ENCODE data around the gene DAZAP2. TPM values are rescaled to one million over a fixed set of nuclear protein-coding genes. Genes with fewer than 3 reads are reported as not detected.

The DAZAP2 gene, protein sequence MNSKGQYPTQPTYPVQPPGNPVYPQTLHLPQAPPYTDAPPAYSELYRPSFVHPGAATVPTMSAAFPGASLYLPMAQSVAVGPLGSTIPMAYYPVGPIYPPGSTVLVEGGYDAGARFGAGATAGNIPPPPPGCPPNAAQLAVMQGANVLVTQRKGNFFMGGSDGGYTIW
- total RNA-seq (2012; rRNA removed), result 90.5 and 132 TPM in 2 replicates

DNA sequence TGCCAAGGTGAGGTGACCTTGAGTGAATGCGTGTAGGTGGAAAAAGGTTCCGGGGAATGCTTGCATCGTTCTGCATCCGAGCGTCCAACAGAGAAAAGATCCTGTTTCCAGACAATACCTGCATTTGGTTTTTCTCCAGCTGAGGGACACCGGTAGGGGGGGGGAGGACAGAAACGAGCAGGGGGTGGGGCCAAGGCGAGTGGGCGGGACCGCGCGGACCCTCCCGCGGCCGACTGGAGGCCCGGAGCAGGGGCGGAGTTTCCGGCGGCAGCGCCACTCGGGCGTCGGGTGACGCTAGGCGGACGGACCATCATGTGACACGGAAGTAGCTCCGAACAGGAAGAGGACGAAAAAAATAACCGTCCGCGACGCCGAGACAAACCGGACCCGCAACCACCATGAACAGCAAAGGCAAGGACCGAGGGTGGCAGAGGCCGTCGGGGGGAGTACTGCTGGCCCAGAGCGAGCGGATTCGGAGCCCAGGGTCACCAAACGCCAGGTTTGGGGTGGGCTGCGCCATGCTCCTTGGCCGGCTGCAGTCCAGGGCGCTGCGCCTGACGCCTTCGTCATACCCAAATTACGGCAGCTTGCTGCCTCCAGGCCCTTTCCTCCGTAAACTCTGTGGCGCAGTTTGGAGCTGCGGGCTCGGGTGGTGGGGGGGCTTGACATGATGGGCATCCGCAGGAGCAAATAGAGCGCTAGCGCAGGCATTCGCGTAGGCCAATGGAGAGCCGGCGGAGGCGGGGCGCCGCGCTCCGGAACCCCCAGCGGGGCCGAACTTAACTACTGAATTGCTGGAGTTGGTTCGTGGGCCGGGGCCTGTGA is at the start of gene DAZAP2:
TSS of gene DAZAP2 (plus strand) at position 317 of the 825 bp plus-strand sequence. CDS start at position 399, 82 bp downstream.
- peak within 1 kb of the TSS; percentile 100 for H3K9ac ChIP-seq (ENCODE audit: low read depth, low read length)
- peaks cover 36% of the 10 kb centered on the region for H3K36me3 ChIP-seq (ENCODE audit: insufficient read depth, low read length)
- H3K4me1 ChIP-seq (ENCODE audit: control insufficient read depth, insufficient read depth, low read length), result peaks cover 25% of the 10 kb centered on the region
- H3K4me2 ChIP-seq (ENCODE audit: low read length), result peak within 1 kb of the TSS; percentile 98
- H3K27me3 ChIP-seq (ENCODE audit: control insufficient read depth, insufficient read depth, low read length), result no peaks in the 10 kb centered on the region
- H3K4me3 ChIP-seq (ENCODE audit: low read length), result peak within 1 kb of the TSS; percentile 99
- no peaks in the 10 kb centered on the region for H3K9me3 ChIP-seq (replicated peaks; ENCODE audit: low read length)

DNA sequence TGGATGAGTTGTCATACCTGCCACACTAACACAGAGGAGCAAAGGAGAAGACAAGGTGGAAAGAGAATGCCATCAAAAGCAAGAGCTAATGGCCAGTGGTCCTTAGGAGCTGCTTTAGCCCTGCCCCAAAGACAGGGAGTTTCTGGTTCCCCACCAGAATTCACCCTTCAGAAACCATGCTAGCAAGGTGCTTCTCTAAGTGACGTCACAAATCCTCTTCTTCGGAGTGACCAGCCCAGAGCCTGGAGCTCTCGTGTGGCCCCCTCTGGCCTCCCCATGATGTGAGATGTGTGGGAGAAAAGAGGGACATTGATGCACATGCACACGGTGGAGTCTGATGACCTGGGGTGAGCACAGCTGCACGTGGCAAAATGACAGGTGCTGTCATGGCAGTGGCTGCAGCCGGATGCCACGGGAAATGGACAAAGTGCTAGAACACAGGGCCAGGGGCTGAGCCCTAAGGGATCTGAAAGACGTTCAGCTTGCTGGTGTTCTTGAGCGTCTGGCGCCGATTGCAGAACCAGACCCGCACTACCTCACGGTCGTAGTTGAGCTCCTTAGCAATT is 48.8 kb upstream of the DAZAP2 start:
- no peaks in the 10 kb centered on the region for H3K4me1 ChIP-seq (ENCODE audit: control insufficient read depth, insufficient read depth, low read length)
- no peaks in the 10 kb centered on the region for H3K27me3 ChIP-seq (ENCODE audit: control insufficient read depth, insufficient read depth, low read length)
- no peaks in the 10 kb centered on the region for H3K9me3 ChIP-seq (replicated peaks; ENCODE audit: low read length)
- H3K4me2 ChIP-seq (ENCODE audit: low read length), result no peak overlapping the region
- no peak overlapping the region for H3K4me3 ChIP-seq (ENCODE audit: low read length)
- H3K9ac ChIP-seq (ENCODE audit: low read depth, low read length), result no peak overlapping the region
- no peaks in the 10 kb centered on the region for H3K36me3 ChIP-seq (ENCODE audit: insufficient read depth, low read length)

DNA sequence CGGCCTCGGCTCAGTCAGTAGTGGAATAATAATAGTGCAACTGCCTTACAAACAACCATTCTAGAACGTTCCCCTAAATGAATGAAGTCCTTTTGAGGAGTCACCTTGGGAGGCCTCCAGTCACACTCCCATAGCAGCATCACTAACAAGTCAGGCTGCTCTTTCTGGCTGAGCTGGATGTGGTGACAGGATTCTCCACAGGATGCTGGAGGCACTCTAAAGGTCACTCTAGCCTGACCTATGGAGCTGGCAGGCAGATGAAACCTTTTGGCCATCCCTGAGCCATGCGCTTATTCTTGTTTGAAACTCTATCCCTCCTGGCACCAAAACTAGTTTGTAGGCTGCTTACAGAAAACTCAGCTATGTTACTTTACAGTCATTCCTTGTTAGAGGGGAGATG is 47.8 kb upstream of the DAZAP2 start:
- no peaks in the 10 kb centered on the region for H3K9me3 ChIP-seq (replicated peaks; ENCODE audit: low read length)
- no peak overlapping the region for H3K4me2 ChIP-seq (ENCODE audit: low read length)
- no peaks in the 10 kb centered on the region for H3K27me3 ChIP-seq (ENCODE audit: control insufficient read depth, insufficient read depth, low read length)
- no peaks in the 10 kb centered on the region for H3K36me3 ChIP-seq (ENCODE audit: insufficient read depth, low read length)
- no peaks in the 10 kb centered on the region for H3K4me1 ChIP-seq (ENCODE audit: control insufficient read depth, insufficient read depth, low read length)
- H3K9ac ChIP-seq (ENCODE audit: low read depth, low read length), result no peak overlapping the region
- H3K4me3 ChIP-seq (ENCODE audit: low read length), result no peak overlapping the region

DNA sequence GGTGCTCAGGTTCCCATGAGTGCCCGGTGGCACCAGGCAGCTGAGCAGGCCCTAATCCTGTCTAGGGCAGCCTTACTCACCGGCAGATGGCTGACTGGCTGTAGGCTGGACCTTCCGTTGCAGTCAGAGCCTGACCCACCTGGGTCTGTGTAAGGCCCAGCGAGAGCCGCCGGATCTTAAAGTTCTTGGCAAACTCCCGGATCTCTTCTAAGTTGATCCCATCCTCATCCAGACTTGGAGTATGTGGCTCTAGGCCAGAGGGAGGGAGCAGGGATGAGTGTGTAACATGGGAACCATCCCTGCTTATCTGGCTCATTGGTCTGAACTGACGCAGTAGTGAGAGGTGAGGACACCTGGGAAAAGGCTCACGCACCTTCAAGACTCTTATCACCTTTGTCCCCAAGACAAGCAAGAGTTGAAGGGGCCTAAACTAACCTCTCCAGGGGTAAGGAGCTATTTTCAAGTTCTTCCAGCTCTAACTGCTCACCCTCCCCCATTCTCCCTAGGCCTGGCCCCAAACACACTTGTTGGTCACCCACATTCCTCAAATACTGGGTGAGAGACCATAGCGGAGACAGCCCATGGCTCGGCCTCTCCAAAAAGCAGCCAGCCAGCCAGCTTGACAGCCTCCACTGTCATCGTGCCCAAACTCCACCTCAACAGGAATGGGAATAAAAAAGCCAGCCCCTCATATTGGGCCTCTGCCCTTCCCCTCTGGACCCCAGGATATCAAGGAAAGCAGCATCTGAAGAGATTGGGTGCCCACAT is 46.9 kb upstream of the DAZAP2 start:
- Histone ChIP-seq H3K4me2 (ENCODE audit: low read length) (no peak overlapping the region), H3K4me1 (ENCODE audit: control insufficient read depth, insufficient read depth, low read length) (no peaks in the 10 kb centered on the region), H3K4me3 (ENCODE audit: low read length) (no peak overlapping the region), H3K9ac (ENCODE audit: low read depth, low read length) (no peak overlapping the region), H3K27me3 (ENCODE audit: control insufficient read depth, insufficient read depth, low read length) (no peaks in the 10 kb centered on the region), H3K36me3 (ENCODE audit: insufficient read depth, low read length) (no peaks in the 10 kb centered on the region), H3K9me3 (replicated peaks; ENCODE audit: low read length) (no peaks in the 10 kb centered on the region)

DNA sequence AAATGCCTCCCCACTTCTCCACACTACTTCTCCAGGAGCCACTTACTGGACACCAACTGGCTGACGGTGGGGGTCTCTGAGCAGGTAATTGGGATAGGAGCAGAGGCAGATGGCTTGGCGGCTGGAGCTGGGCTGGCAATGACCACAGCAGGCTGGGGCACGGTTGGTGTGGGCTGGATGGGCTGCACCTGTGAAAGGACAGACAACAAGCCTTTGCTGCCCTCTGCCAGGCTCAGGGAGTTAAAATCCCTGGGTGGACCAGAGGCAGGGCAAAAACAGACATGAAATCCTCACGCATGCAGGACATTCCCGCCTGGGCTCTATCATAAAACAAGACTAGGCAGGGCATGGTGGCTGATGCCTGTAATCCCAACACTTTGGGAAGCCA is 46.3 kb upstream of the DAZAP2 start:
- Histone ChIP-seq H3K36me3 (ENCODE audit: insufficient read depth, low read length) (no peaks in the 10 kb centered on the region), H3K9ac (ENCODE audit: low read depth, low read length) (no peak overlapping the region), H3K9me3 (replicated peaks; ENCODE audit: low read length) (no peaks in the 10 kb centered on the region), H3K4me1 (ENCODE audit: control insufficient read depth, insufficient read depth, low read length) (no peaks in the 10 kb centered on the region), H3K4me3 (ENCODE audit: low read length) (no peak overlapping the region), H3K27me3 (ENCODE audit: control insufficient read depth, insufficient read depth, low read length) (no peaks in the 10 kb centered on the region), H3K4me2 (ENCODE audit: low read length) (no peak overlapping the region)

DNA sequence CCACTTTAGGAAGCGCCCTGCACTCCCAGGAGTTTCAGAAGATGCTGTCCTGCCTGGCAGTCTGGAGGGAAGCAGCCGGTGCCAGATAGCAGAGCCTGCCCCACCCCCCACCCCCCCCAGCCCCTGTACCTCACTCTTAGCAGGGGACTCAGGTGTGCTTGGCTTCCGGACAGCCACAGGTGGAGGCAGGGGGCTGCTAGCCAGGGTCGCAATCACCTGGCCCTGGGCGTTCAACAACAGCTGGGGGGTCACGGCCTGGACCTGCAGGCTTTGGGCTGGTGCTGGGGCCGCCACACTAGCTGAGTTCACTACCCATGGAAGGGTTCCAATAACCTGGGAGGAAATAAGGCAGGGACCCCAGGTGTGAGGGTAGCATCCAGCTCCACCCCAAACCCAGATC is 42.8 kb upstream of the DAZAP2 start:
- no peak overlapping the region for H3K4me3 ChIP-seq (ENCODE audit: low read length)
- H3K4me2 ChIP-seq (ENCODE audit: low read length), result no peak overlapping the region

DNA sequence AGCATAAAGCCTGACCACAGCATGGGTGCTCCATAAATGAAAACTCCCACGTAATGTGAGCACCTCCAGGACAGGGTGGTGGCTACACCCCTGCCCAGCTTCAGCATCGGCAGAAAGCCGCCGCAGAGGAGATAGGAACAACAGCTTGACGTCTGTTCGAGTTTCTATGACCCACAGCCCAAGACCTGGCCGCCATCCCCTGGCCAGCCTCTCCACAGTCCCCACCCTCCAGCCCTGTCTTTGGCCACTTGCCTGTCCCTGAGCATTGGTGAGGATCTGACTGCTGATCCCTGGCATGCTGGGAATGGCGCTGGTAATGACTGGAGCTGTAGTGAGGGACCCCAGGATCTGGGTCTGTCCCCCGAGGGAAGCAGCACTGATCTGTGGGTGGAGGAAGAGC is 42.1 kb upstream of the DAZAP2 start:
- H3K9me3 ChIP-seq (replicated peaks; ENCODE audit: low read length), result no peaks in the 10 kb centered on the region
- no peaks in the 10 kb centered on the region for H3K4me1 ChIP-seq (ENCODE audit: control insufficient read depth, insufficient read depth, low read length)
- no peak overlapping the region for H3K4me2 ChIP-seq (ENCODE audit: low read length)
- no peak overlapping the region for H3K4me3 ChIP-seq (ENCODE audit: low read length)
- H3K9ac ChIP-seq (ENCODE audit: low read depth, low read length), result no peak overlapping the region
- no peaks in the 10 kb centered on the region for H3K36me3 ChIP-seq (ENCODE audit: insufficient read depth, low read length)
- no peaks in the 10 kb centered on the region for H3K27me3 ChIP-seq (ENCODE audit: control insufficient read depth, insufficient read depth, low read length)

More for the DNA sequence above, 42.8 kb upstream of the DAZAP2 start:
- H3K9ac ChIP-seq (ENCODE audit: low read depth, low read length), result no peak overlapping the region
- no peaks in the 10 kb centered on the region for H3K36me3 ChIP-seq (ENCODE audit: insufficient read depth, low read length)
- H3K4me1 ChIP-seq (ENCODE audit: control insufficient read depth, insufficient read depth, low read length), result no peaks in the 10 kb centered on the region
- H3K9me3 ChIP-seq (replicated peaks; ENCODE audit: low read length), result no peaks in the 10 kb centered on the region
- H3K27me3 ChIP-seq (ENCODE audit: control insufficient read depth, insufficient read depth, low read length), result no peaks in the 10 kb centered on the region

DNA sequence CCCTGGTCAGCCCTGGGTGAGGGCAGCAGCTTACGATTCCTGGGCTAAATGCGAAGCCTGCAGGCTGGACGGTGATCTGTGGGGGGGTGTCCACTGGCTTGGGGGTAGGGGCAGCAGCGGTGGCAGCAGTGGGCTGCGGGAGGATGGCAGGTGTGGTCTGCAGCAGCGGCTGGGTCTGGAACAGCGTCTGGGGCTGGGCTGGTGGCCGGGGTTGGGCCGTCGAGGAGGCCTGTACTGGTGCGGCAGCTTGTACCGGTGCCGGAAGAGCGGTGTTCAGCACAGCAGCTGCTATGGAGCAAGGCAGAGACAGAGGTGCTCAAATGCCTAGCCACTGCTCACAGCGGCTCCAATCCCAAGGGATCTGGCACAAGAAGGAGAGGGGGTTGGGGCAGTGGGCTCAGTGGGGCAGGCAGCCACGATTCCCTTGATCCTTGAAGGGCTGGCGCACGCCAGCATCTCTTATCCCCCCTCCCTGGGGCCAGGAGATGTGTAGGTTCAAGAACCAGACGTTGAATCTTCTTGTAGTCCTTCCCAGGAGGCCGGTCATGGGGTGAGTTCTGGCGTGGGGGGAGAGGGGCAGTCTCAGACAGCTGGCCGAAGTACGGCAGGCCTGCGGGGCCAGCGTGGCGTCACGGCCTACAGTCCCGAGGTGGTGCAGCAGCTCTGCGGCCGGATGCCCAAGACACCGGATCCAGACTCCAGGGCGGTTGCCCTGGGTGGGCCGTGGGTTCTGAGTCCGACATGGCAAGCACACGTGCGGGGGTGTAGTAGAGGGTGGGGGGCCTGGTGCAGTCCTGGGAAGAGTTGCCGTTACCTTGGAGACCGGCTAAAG is 40.7 kb upstream of the DAZAP2 start:
- Histone ChIP-seq H3K9ac (ENCODE audit: low read depth, low read length) (no peak overlapping the region), H3K4me1 (ENCODE audit: control insufficient read depth, insufficient read depth, low read length) (no peaks in the 10 kb centered on the region), H3K9me3 (replicated peaks; ENCODE audit: low read length) (no peaks in the 10 kb centered on the region), H3K36me3 (ENCODE audit: insufficient read depth, low read length) (no peaks in the 10 kb centered on the region), H3K27me3 (ENCODE audit: control insufficient read depth, insufficient read depth, low read length) (no peaks in the 10 kb centered on the region), H3K4me3 (ENCODE audit: low read length) (no peak overlapping the region), H3K4me2 (ENCODE audit: low read length) (no peak overlapping the region)

DNA sequence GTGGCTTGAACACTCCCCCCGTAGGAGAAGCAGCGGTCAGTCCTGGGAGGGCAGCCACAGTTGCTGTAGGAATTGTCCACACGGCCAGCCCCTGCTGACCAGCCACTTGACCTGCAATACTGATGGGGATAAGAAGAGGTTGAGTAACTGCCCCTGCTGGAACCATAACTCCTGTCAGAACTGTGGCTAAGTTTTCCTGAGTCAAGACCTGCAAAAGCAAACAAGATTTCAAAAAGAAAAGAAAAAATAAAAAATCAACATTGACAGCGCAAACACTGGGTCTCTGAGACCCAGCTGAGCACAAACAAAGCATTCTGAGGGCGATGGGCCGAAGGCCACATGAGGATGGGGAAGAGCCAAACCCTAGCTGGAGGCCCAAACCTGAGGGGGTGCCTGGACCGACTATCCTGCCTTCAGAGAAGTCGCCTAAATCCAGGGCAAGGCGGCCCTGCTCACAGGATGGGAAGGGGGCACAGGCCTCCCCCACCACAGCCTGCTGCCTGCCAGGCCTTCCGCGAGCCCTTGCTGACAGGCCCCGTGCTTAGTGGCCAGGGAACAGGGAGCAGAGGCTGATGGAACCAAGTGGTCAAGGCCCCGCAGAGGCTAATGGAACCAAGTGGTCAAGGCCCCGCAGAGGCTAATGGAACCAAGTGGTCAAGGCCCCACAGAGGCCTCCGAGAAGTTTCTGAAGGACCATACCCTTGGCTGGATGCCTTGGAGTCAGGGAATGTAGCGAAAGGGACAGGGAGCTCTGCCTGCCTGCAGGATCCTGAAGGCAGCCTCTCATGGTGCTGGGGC is 39.9 kb upstream of the DAZAP2 start:
- Histone ChIP-seq H3K9ac (ENCODE audit: low read depth, low read length) (no peak overlapping the region), H3K4me1 (ENCODE audit: control insufficient read depth, insufficient read depth, low read length) (no peaks in the 10 kb centered on the region), H3K9me3 (replicated peaks; ENCODE audit: low read length) (no peaks in the 10 kb centered on the region), H3K4me2 (ENCODE audit: low read length) (no peak overlapping the region), H3K4me3 (ENCODE audit: low read length) (no peak overlapping the region), H3K27me3 (ENCODE audit: control insufficient read depth, insufficient read depth, low read length) (no peaks in the 10 kb centered on the region), H3K36me3 (ENCODE audit: insufficient read depth, low read length) (no peaks in the 10 kb centered on the region)

DNA sequence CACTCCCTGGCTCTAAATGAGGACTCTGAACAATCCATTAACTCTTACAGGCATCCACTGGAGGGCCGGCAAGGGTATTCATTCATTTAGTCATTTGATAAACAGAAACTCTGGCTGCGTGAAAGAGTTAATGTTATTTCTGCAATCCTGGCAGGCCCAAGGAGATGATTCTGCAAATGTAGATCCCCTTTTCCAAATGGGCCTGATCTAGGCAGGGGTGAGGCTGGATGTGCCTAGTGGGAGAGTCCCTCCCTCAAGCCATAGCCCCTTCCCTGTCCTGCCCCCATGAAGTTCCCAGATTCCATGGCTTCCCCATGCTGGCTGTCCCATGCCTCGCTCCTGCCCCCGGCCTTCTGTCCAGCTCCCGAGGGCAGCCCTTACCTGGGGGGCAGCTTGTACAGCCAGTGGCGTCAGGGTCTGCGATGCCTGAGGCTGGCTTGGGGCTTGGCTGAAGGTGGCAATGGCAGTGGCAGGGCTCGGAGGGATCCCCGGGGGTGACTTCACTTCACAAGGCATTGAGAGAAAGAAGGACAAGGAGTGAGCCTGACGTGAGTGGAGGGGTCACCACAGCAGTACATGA is 39.2 kb upstream of the DAZAP2 start:
- Histone ChIP-seq H3K4me1 (ENCODE audit: control insufficient read depth, insufficient read depth, low read length) (no peaks in the 10 kb centered on the region), H3K9me3 (replicated peaks; ENCODE audit: low read length) (no peaks in the 10 kb centered on the region), H3K27me3 (ENCODE audit: control insufficient read depth, insufficient read depth, low read length) (no peaks in the 10 kb centered on the region), H3K4me2 (ENCODE audit: low read length) (no peak overlapping the region), H3K36me3 (ENCODE audit: insufficient read depth, low read length) (no peaks in the 10 kb centered on the region), H3K9ac (ENCODE audit: low read depth, low read length) (no peak overlapping the region), H3K4me3 (ENCODE audit: low read length) (no peak overlapping the region)

Data from skeletal muscle satellite cell (primary cell).